Transverse colon (tissue), 3 donors: ENCODE measurements around the gene CCNT2.

ENCODE experiments used
- EP300 ChIP-seq: sonication (generic); formaldehyde crosslinking; IDR thresholded peaks from one replicate; pipeline ENCODE4 v1.6.1; 2017; ENCODE audit warnings: antibody characterized with exemption, low read depth
- POLR2A ChIP-seq: fragments of 450-650 bp; IDR thresholded peaks from one replicate; pipeline ENCODE4 v1.6.1; 2016; ENCODE audit warnings: antibody characterized with exemption, mild to moderate bottlenecking, moderate library complexity
- TF ChIP-seq, protein P1 (sequence below), 5 experiments: fragments of 200-600 bp in 3 of 5; fragments of 450-650 bp in 2 of 5; sonication (generic) in 3 of 5; IDR thresholded peaks; 1 replicate in 2 of 5; 2 replicates in 3 of 5; pipeline ENCODE4 v1.5.1; 2016 to 2017; ENCODE audit warnings: antibody characterized with exemption in 5 of 5, inconsistent platforms in 3 of 5, mild to moderate bottlenecking in 2 of 5, moderate library complexity in 1 of 5

GRCh38 chr2:134954065-134954464 lies 35.4 kb downstream of the CCNT2 start:
- TF ChIP-seq, protein P1, sequence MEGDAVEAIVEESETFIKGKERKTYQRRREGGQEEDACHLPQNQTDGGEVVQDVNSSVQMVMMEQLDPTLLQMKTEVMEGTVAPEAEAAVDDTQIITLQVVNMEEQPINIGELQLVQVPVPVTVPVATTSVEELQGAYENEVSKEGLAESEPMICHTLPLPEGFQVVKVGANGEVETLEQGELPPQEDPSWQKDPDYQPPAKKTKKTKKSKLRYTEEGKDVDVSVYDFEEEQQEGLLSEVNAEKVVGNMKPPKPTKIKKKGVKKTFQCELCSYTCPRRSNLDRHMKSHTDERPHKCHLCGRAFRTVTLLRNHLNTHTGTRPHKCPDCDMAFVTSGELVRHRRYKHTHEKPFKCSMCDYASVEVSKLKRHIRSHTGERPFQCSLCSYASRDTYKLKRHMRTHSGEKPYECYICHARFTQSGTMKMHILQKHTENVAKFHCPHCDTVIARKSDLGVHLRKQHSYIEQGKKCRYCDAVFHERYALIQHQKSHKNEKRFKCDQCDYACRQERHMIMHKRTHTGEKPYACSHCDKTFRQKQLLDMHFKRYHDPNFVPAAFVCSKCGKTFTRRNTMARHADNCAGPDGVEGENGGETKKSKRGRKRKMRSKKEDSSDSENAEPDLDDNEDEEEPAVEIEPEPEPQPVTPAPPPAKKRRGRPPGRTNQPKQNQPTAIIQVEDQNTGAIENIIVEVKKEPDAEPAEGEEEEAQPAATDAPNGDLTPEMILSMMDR (IDR thresholded peaks at IDR 0.05) = no peak
- TF ChIP-seq POLR2A (no peak), EP300 (no peak)
